ENCODE measurements around the gene GOLGA3.

GOLGA3 gene

GRCh38 chr12:132720606-132721345, 107.9 kb downstream of the GOLGA3 start:
- DNase-seq (ENCODE audit: low spot score), result no peak

DNA sequence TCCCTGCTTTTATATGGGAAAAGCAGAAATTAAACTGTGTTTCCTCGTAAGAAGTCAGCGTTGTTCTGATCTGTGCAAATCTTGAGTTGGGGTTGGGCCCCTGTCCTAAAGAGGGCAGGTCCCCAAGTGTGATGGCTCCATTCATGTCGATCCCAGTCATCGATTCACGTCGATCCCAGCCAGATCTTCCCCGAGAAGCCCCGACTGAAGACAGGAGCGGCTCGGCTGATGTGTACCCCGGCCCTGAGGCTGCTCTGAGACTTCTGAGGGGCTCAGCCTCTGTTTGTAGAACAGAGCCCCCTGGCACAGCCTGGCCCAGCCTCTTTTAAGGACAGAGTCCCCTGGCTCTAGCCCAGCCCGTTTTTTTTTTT, 108.7 kb downstream of the GOLGA3 start:
- DNase-seq (ENCODE audit: low spot score), result no peak

DNA sequence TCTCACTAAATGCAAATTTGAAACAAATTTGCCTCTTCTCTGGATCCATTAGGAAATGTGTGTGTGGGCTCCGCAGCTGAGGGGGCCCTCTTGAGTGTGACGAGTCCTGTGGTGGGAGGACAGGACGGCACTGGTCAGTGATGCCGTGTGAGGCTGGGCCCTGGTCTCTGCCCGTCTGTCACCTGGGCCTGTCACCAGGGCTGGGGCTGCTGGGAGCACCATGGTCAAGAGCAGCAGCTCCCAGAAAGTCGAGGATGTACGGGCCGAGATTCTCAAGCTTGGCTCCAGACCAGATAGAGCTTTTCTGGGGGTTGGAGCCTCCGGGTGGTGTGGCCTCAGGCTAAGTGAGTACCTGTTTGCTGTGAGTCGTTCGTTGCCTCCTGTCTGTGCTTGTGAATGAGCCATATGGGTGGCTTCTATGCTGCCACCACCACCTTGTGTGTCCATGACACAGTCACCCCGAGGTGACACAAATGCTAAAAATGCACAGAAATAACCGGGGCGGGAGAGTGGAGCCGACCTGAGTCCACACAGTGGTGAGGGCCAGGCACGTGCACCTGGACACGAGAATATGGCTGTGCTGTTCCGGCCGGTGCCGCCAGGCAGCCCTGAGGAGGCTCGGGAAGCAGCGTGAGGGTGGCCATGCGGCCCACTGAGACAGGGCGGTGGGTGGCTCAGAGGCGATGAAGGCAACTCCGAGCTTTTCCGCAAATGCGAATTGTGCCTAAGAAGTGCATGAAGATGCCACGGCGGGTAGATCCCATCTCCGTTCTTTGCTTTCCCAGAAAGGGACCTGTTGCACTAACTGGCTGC, 109.3 kb downstream of the GOLGA3 start:
- DNase-seq (ENCODE audit: low spot score), result no peak
